ENCODE data around the gene ANTXR1.

GRCh38 chr2:69180227-69180626 lies 167.2 kb downstream of the ANTXR1 start:
- TF ChIP-seq POLR2AphosphoS5 (IDR thresholded peaks at IDR 0.05) = no peak
- TF ChIP-seq, protein P1, sequence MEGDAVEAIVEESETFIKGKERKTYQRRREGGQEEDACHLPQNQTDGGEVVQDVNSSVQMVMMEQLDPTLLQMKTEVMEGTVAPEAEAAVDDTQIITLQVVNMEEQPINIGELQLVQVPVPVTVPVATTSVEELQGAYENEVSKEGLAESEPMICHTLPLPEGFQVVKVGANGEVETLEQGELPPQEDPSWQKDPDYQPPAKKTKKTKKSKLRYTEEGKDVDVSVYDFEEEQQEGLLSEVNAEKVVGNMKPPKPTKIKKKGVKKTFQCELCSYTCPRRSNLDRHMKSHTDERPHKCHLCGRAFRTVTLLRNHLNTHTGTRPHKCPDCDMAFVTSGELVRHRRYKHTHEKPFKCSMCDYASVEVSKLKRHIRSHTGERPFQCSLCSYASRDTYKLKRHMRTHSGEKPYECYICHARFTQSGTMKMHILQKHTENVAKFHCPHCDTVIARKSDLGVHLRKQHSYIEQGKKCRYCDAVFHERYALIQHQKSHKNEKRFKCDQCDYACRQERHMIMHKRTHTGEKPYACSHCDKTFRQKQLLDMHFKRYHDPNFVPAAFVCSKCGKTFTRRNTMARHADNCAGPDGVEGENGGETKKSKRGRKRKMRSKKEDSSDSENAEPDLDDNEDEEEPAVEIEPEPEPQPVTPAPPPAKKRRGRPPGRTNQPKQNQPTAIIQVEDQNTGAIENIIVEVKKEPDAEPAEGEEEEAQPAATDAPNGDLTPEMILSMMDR (IDR thresholded peaks at IDR 0.05) = no peak
- no peak for TF ChIP-seq POLR2A (IDR thresholded peaks at IDR 0.05)
